A549 (cell line): ENCODE data around the gene MUC5AC. TPM values are rescaled to one million over a fixed set of nuclear protein-coding genes. Genes with fewer than 3 reads are reported as not detected.

ENCODE experiments used
- ATAC-seq, 2 experiments: fragments of 200-7000 bp in 1 of 2; fragments of >200 bp in 1 of 2; cut with Nextera tagmentation in 1 of 2; cut with Tn5 transposase in 1 of 2; 3 replicates each; pipeline versions ENCODE4 v1.8.0 to v1.9.1; 2018 to 2020; ENCODE audit warnings: mild to moderate bottlenecking in 1 of 2, moderate library complexity in 1 of 2
- CTCF ChIA-PET: fragments of 300-600 bp; sonication (Branson Sonifier 250); formaldehyde crosslinking; extraction: SDS; loops from one replicate; lab custom pipeline; 2021; ENCODE audit warnings: antibody characterized with exemption, inconsistent platforms; lab: Yijun Ruan, JAX
- POLR2A ChIA-PET: fragments of 350-600 bp; formaldehyde crosslinking; extraction: SDS; loops from one replicate; lab custom pipeline; 2021; ENCODE audit warnings: antibody characterized with exemption, inconsistent platforms; lab: Yijun Ruan, JAX
- DNase-seq, 2 experiments: peaks; one replicate each; pipeline versions ENCODE4 v3.0.0 to v3.0.0-alpha.2; 2011 to 2016; ENCODE audit warnings: low read depth in 1 of 2, low spot score in 1 of 2
- FAIRE-seq: peaks from 2 replicates; lab custom pipeline; 2011; peaks lifted over from hg19 to GRCh38; lab: Jason Lieb, UNC
- H3K27ac ChIP-seq, 2 experiments: fragments of >200 bp; sonication (Bioruptor Twin); formaldehyde crosslinking; 3 replicates each; pipeline ENCODE4 v1.5.1; 2016 to 2017
- H3K4me1 ChIP-seq: fragments of >200 bp; sonication (Bioruptor Twin); formaldehyde crosslinking; 3 replicates; pipeline ENCODE4 v1.6.1; 2016
- H3K4me2 ChIP-seq: fragments of >200 bp; sonication (Bioruptor Twin); formaldehyde crosslinking; 3 replicates; pipeline ENCODE4 v1.6.1; 2016
- H3K4me3 ChIP-seq: fragments of >200 bp; sonication (Bioruptor Twin); formaldehyde crosslinking; 3 replicates; pipeline ENCODE4 v1.5.1; 2016
- H3K9me3 ChIP-seq: fragments of >200 bp; sonication (Bioruptor Twin); formaldehyde crosslinking; 3 replicates; pipeline ENCODE4 v1.6.1; 2016
- CBX8 ChIP-seq: fragments of 200-600 bp; sonication (generic); IDR thresholded peaks from 2 replicates; pipeline ENCODE4 v1.6.1; 2016
- CHD2 ChIP-seq: fragments of 150-350 bp; IDR thresholded peaks from 2 replicates; pipeline ENCODE4 v1.6.1; 2014; ENCODE audit warnings: low read length; ENCODE audit not compliant: partially characterized antibody
- EHF ChIP-seq: fragments of 250-450 bp; sonication (Bioruptor Pico); IDR thresholded peaks from 2 replicates; pipeline ENCODE4 v1.5.0; 2020; ENCODE audit warnings: mild to moderate bottlenecking
- EP300 ChIP-seq, 2 experiments: fragments of >200 bp; sonication (Bioruptor Twin); formaldehyde crosslinking; IDR thresholded peaks; 2 replicates in 1 of 2; 3 replicates in 1 of 2; pipeline ENCODE4 v1.6.1; 2016 to 2017
- FOSL2 ChIP-seq, 2 experiments: fragments of 450-650 bp in 1 of 2; fragments of >200 bp in 1 of 2; sonication (Bioruptor Twin) in 1 of 2; formaldehyde crosslinking; IDR thresholded peaks; 2 replicates each; pipeline versions ENCODE4 v1.5.0 to v1.6.1; 2016 to 2020; ENCODE audit warnings: mild to moderate bottlenecking in 1 of 2, moderate library complexity in 1 of 2
- FOXS1 ChIP-seq: fragments of 250-450 bp; sonication (Bioruptor Pico); IDR thresholded peaks from 2 replicates; pipeline ENCODE4 v1.5.0; 2020; ENCODE audit warnings: mild to moderate bottlenecking, moderate library complexity
- HOXB5 ChIP-seq: fragments of 250-450 bp; sonication (Bioruptor Pico); IDR thresholded peaks from 2 replicates; pipeline ENCODE4 v1.5.0; 2020; ENCODE audit warnings: mild to moderate bottlenecking, moderate library complexity
- JUNB ChIP-seq: fragments of >200 bp; sonication (Bioruptor Twin); formaldehyde crosslinking; IDR thresholded peaks from 2 replicates; pipeline ENCODE4 v1.6.1; 2016
- KDM5A ChIP-seq: fragments of 200-600 bp; sonication (generic); IDR thresholded peaks from 2 replicates; pipeline ENCODE4 v1.6.1; 2016; ENCODE audit warnings: antibody characterized with exemption, mild to moderate bottlenecking
- MYC ChIP-seq: IDR thresholded peaks from 2 replicates; pipeline ENCODE4 v1.6.1; 2012; ENCODE audit warnings: mild to moderate bottlenecking, inconsistent platforms, low read length, improper control_type of control experiment, borderline replicate concordance
- NFE2L2 ChIP-seq: fragments of 150-350 bp; conservative IDR thresholded peaks from 2 replicates; pipeline ENCODE4 v1.6.1; 2014; ENCODE audit warnings: low read length
- POLR2AphosphoS2 ChIP-seq: conservative IDR thresholded peaks from 2 replicates; pipeline ENCODE4 v1.6.1; 2012; ENCODE audit warnings: low read length, improper control_type of control experiment, inconsistent platforms
- RAD21 ChIP-seq, 2 experiments: fragments of >200 bp in 1 of 2; sonication (Bioruptor Twin) in 1 of 2; formaldehyde crosslinking in 1 of 2; IDR thresholded peaks in 1 of 2; conservative IDR thresholded peaks in 1 of 2; 2 replicates in 1 of 2; 3 replicates in 1 of 2; pipeline ENCODE4 v1.6.1; 2012 to 2018; ENCODE audit warnings: inconsistent platforms in 1 of 2
- RCOR1 ChIP-seq: fragments of 150-350 bp; IDR thresholded peaks from 2 replicates; pipeline ENCODE4 v1.6.1; 2014; ENCODE audit warnings: antibody characterized with exemption, low read length, low read depth
- SMC3 ChIP-seq: fragments of >200 bp; sonication (Bioruptor Twin); formaldehyde crosslinking; IDR thresholded peaks from 3 replicates; pipeline ENCODE4 v1.6.1; 2018; ENCODE audit warnings: inconsistent platforms
- ZC3H11A ChIP-seq: fragments of 450-650 bp; IDR thresholded peaks from 2 replicates; pipeline ENCODE4 v1.6.1; 2014; ENCODE audit warnings: antibody characterized with exemption, mild to moderate bottlenecking
- WGBS: methylation state at CpG from one replicate; pipeline ENCODE4 v1.1.6; 2017; ENCODE audit errors: missing lambda C conversion rate; 5-methylcytosine and 5-hydroxymethylcytosine counted together
- polyA plus RNA-seq, 4 experiments: library from polyadenylated mRNA; depleted of rRNA in 3 of 4; stranded (reverse); fragments of >200 nt; fragmentation: RNase III in 1 of 4; extraction: RNeasy Plus Mini Kit Qiagen cat#74134 plus additional on column Dnase treatment in 1 of 4; gene quantifications; 2 replicates in 3 of 4; 3 replicates in 1 of 4; pipeline ENCODE4 v1.2.3, GENCODE V29; 2011 to 2017
- TF ChIP-seq, protein P1 (sequence below): IDR thresholded peaks from 2 replicates; pipeline ENCODE4 v1.6.1; 2012
- TF ChIP-seq, protein P2 (sequence below): fragments of 450-650 bp; IDR thresholded peaks from 2 replicates; pipeline ENCODE4 v1.6.1; 2014; ENCODE audit warnings: antibody characterized with exemption
- TF ChIP-seq, protein P3 (sequence below): fragments of 200-600 bp; sonication (generic); IDR thresholded peaks from 2 replicates; pipeline ENCODE4 v1.6.1; 2016; ENCODE audit warnings: antibody characterized with exemption, mild to moderate bottlenecking, moderate library complexity
- TF ChIP-seq, protein P4 (sequence below): IDR thresholded peaks from 2 replicates; pipeline ENCODE4 v1.6.1; 2012

Gene MUC5AC
- polyA plus RNA-seq, 2 of the 4 experiments (the other 2 are of a cell fraction), result 0.18 to 7.4 TPM

DNA sequence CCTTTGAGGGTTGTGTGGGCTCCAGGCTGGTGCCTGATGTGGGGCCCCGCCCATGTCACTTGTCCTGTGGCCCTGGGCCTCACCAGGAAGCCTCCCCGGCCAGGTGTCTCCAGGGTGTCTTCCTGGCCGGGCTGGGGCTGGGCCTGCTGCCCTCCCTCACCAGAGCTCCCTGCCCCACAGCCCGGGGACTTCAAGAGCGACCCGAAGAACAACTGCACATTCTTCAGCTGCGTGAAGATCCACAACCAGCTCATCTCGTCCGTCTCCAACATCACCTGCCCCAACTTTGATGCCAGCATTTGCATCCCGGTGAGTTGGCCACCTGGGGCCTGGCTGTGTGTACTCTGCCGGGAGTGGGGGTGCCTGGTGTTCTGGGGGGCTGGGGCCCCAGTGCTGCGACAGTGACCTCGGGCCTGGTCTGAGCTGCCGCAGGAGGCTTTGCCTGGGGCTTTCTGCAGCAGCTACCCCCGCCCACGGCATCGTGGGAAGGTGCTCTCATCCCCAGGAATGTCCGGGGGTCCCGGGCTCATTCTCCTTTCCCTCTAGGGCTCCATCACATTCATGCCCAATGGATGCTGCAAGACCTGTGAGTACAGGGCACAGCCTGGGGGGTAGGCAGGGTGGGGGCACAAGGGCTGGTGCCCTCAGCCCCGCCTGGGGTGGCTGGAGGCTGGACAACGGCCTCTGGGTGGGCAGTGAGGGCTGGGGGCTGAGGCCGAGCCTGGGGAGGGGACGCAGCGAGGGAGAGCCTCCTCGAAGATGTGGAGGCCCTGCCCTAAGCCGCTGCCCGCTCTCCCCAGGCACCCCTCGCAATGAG lies 48.4 kb upstream of the MUC5AC start:
- WGBS, result 84% methylated on average over 17 of the region's 28 CpGs
- Histone ChIP-seq H3K4me1 (no peaks in the 10 kb centered on the region), H3K9me3 (no peaks in the 10 kb centered on the region), H3K4me2 (no peak overlapping the region), H3K27ac (no peak overlapping the region), H3K4me3 (no peak overlapping the region)
- CTCF ChIA-PET, result interaction anchor here (1.1 kb wide), 1 partner anchor 93 kb away, joined by 3 read pairs; no protein-coding TSS in a partner anchor
- no peak for ATAC-seq
- no peak for TF ChIP-seq RCOR1
- TF ChIP-seq RAD21 (conservative IDR thresholded peaks at IDR 0.05 in 1 of 2, IDR thresholded peaks at IDR 0.05 in 1 of 2), result no peak
- no peak for TF ChIP-seq HOXB5
- no peak for TF ChIP-seq ZC3H11A
- TF ChIP-seq FOXS1 (CRISPR knock-in tag), result no peak
- TF ChIP-seq, protein P1, sequence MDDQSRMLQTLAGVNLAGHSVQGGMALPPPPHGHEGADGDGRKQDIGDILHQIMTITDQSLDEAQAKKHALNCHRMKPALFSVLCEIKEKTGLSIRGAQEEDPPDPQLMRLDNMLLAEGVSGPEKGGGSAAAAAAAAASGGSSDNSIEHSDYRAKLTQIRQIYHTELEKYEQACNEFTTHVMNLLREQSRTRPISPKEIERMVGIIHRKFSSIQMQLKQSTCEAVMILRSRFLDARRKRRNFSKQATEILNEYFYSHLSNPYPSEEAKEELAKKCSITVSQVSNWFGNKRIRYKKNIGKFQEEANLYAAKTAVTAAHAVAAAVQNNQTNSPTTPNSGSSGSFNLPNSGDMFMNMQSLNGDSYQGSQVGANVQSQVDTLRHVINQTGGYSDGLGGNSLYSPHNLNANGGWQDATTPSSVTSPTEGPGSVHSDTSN, result no peak
- no peak for TF ChIP-seq NFE2L2
- TF ChIP-seq, protein P2, sequence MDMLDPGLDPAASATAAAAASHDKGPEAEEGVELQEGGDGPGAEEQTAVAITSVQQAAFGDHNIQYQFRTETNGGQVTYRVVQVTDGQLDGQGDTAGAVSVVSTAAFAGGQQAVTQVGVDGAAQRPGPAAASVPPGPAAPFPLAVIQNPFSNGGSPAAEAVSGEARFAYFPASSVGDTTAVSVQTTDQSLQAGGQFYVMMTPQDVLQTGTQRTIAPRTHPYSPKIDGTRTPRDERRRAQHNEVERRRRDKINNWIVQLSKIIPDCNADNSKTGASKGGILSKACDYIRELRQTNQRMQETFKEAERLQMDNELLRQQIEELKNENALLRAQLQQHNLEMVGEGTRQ, result no peak
- DNase-seq, result no peak
- no peak for FAIRE-seq
- POLR2A ChIA-PET, result no interaction called here

DNA sequence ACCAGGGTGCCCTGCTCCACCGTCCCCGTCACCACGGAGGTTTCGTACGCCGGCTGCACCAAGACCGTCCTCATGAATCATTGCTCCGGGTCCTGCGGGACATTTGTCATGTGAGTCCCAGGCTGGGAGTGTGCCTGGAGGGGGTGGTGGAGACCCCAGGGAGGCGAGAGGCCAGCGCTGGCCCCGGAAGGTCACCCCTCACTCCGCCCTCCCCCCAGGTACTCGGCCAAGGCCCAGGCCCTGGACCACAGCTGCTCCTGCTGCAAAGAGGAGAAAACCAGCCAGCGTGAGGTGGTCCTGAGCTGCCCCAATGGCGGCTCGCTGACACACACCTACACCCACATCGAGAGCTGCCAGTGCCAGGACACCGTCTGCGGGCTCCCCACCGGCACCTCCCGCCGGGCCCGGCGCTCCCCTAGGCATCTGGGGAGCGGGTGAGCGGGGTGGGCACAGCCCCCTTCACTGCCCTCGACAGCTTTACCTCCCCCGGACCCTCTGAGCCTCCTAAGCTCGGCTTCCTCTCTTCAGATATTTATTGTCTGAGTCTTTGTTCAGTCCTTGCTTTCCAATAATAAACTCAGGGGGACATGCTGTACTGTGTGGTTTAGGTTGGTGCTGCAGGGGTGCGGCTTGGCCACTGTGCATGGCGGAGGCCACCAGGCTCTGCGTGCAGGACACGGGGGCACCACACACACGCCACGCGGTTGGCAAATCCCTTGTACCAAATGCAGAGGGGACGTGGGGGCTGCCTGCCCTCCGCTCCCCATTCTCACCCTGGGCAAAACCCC lies 47.6 kb upstream of the MUC5AC start:
- H3K9me3 ChIP-seq, result no peaks in the 10 kb centered on the region
- TF ChIP-seq EHF (CRISPR knock-in tag) (no peak), SMC3 (no peak), KDM5A (no peak)
- DNase-seq, result no peak
- no peak overlapping the region for H3K4me2 ChIP-seq
- FAIRE-seq, result no peak
- POLR2A ChIA-PET, result no interaction called here
- H3K4me3 ChIP-seq, result no peak overlapping the region
- no peak overlapping the region for H3K27ac ChIP-seq
- ATAC-seq, result no peak
- 88% methylated on average over 38 of the region's 39 CpGs for WGBS
- H3K4me1 ChIP-seq, result 0 out of 3 replicates have a peak, but pooled peaks cover 3% of the 10 kb centered on the region
- CTCF ChIA-PET, result no interaction called here

DNA sequence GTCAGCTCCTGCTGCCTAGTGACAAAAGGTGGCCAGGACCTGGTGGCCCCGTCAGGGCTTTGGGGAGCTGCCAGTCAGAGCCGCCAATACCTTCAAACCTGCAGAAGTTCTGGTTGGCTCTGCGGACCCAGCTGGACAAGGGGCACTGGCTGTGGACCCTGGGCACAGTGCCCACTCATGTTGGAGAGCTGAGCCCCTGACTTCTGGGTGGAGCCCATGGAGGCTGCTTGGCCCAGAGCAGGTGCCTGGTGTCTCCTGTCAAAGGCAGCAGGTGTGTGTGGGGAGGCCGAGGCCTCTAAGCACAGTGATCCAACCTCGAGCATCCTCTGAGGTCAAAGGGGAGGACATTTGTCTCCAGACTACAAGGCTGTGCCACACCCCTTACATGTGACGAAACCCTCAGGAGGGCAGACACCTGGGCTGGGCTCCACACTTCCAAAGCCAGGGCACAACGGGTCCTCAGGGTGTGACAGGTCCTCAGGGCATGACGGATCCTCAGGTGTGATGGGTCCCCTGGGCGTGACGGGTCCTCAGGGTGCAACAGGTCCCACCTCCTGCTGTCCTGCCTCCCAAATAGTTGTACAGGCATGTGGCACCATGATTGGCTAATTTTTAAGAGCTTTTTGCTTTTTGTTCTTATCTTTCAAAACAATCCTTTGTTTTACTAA lies 46.1 kb upstream of the MUC5AC start:
- H3K9me3 ChIP-seq, result no peaks in the 10 kb centered on the region
- WGBS, result 78% methylated on average over 8 of the region's 10 CpGs
- CTCF ChIA-PET, result interaction anchor here (1.0 to 3.5 kb wide), 5 partner anchors 8 to 404 kb away, joined by 4 to 29 read pairs (median 6); no protein-coding TSS in a partner anchor

More for the DNA sequence above, 46.1 kb upstream of the MUC5AC start:
- POLR2A ChIA-PET, result no interaction called here
- Histone ChIP-seq H3K4me2 (no peak overlapping the region), H3K4me1 (0 out of 3 replicates have a peak, but pooled peaks cover 5% of the 10 kb centered on the region), H3K4me3 (no peak overlapping the region), H3K27ac (no peak overlapping the region)
- FAIRE-seq (no peak), DNase-seq (no peak), ATAC-seq (no peak)
- TF ChIP-seq EP300 (IDR thresholded peaks at IDR 0.05), result no peak
- TF ChIP-seq FOXS1 (CRISPR knock-in tag), result no peak
- TF ChIP-seq, protein P3, sequence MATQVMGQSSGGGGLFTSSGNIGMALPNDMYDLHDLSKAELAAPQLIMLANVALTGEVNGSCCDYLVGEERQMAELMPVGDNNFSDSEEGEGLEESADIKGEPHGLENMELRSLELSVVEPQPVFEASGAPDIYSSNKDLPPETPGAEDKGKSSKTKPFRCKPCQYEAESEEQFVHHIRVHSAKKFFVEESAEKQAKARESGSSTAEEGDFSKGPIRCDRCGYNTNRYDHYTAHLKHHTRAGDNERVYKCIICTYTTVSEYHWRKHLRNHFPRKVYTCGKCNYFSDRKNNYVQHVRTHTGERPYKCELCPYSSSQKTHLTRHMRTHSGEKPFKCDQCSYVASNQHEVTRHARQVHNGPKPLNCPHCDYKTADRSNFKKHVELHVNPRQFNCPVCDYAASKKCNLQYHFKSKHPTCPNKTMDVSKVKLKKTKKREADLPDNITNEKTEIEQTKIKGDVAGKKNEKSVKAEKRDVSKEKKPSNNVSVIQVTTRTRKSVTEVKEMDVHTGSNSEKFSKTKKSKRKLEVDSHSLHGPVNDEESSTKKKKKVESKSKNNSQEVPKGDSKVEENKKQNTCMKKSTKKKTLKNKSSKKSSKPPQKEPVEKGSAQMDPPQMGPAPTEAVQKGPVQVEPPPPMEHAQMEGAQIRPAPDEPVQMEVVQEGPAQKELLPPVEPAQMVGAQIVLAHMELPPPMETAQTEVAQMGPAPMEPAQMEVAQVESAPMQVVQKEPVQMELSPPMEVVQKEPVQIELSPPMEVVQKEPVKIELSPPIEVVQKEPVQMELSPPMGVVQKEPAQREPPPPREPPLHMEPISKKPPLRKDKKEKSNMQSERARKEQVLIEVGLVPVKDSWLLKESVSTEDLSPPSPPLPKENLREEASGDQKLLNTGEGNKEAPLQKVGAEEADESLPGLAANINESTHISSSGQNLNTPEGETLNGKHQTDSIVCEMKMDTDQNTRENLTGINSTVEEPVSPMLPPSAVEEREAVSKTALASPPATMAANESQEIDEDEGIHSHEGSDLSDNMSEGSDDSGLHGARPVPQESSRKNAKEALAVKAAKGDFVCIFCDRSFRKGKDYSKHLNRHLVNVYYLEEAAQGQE, result no peak
- TF ChIP-seq, protein P2, result no peak
- TF ChIP-seq, protein P4, sequence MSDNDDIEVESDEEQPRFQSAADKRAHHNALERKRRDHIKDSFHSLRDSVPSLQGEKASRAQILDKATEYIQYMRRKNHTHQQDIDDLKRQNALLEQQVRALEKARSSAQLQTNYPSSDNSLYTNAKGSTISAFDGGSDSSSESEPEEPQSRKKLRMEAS, result no peak
- no peak for TF ChIP-seq CBX8
- TF ChIP-seq MYC, result no peak
- no peak for TF ChIP-seq FOSL2 (IDR thresholded peaks at IDR 0.05)
- TF ChIP-seq FOSL2 (CRISPR knock-in tag; IDR thresholded peaks at IDR 0.05), result no peak
- no peak for TF ChIP-seq POLR2AphosphoS2
- TF ChIP-seq JUNB, result no peak
- no peak for TF ChIP-seq RCOR1
- no peak for TF ChIP-seq EHF (CRISPR knock-in tag)
- TF ChIP-seq CHD2, result no peak
